SU-DHL-6 (cell line): Measurements from ENCODE around the gene PPP1R11.

Experiments used
- H2AFZ ChIP-seq: fragments of 200-600 bp; sonication (generic); 2 replicates; pipeline ENCODE4 v1.6.1; 2014; ENCODE audit warnings: low read depth, mild to moderate bottlenecking, moderate library complexity, mixed read lengths, antibody characterized with exemption, low read length; ENCODE audit not compliant: severe bottlenecking
- H3F3A ChIP-seq: fragments of 200-600 bp; shearing (Covaris generic); 2 replicates; pipeline ENCODE4 v1.6.0; 2016; ENCODE audit warnings: antibody characterized with exemption, mild to moderate bottlenecking; ENCODE audit not compliant: insufficient read depth
- H3K27ac ChIP-seq: fragments of 200-600 bp; sonication (generic); 2 replicates; pipeline ENCODE4 v1.5.1; 2016; ENCODE audit warnings: low read depth, mild to moderate bottlenecking, low read length, moderate library complexity, mixed read lengths
- H3K27me3 ChIP-seq: fragments of 200-600 bp; sonication (generic), shearing (Covaris generic); 2 replicates; pipeline ENCODE4 v1.6.0; 2014; ENCODE audit warnings: mild to moderate bottlenecking, low read length
- H3K36me3 ChIP-seq: fragments of 200-600 bp; sonication (generic); 2 replicates; pipeline ENCODE4 v1.6.1; 2014; ENCODE audit warnings: mild to moderate bottlenecking, low read length, mixed read lengths
- H3K4me2 ChIP-seq: fragments of 300-600, 200-600 bp; shearing (Covaris generic), sonication (generic); 2 replicates; pipeline ENCODE4 v1.6.0; 2014; ENCODE audit warnings: low read length, low read depth, mild to moderate bottlenecking; ENCODE audit not compliant: poor library complexity, severe bottlenecking
- H3K4me3 ChIP-seq: fragments of 200-600 bp; sonication (generic); 2 replicates; pipeline ENCODE4 v1.5.1; 2014; ENCODE audit warnings: antibody characterized with exemption, low read length, mild to moderate bottlenecking, mixed read lengths; ENCODE audit not compliant: insufficient read depth, poor library complexity, severe bottlenecking
- H3K79me2 ChIP-seq: fragments of 200-600 bp; sonication (generic); 2 replicates; pipeline ENCODE4 v1.6.1; 2014; ENCODE audit warnings: mild to moderate bottlenecking, low read length, moderate library complexity; ENCODE audit not compliant: insufficient read depth
- H3K9ac ChIP-seq: fragments of 200-600 bp; sonication (generic); 2 replicates; pipeline ENCODE4 v1.7.0; 2014; ENCODE audit warnings: mild to moderate bottlenecking, low read length
- H3K9me2 ChIP-seq: fragments of 200-600 bp; sonication (generic); replicated peaks from 2 replicates; pipeline ENCODE4 v1.6.1; 2014; ENCODE audit warnings: low read length; ENCODE audit not compliant: insufficient read depth
- H3K9me3 ChIP-seq: fragments of 200-600 bp; sonication (generic); 2 replicates; pipeline ENCODE4 v1.6.1; 2014; ENCODE audit warnings: low read length, mixed read lengths; ENCODE audit not compliant: insufficient read depth
- H4K20me1 ChIP-seq: fragments of 200-600 bp; sonication (generic); 2 replicates; pipeline ENCODE4 v1.6.1; 2014; ENCODE audit warnings: low read depth, mild to moderate bottlenecking, antibody characterized with exemption, low read length, moderate library complexity, mixed read lengths
- EZH2phosphoT487 ChIP-seq: fragments of 200-600 bp; sonication (generic), shearing (Covaris generic); conservative IDR thresholded peaks from 2 replicates; pipeline ENCODE4 v1.6.1; 2018; ENCODE audit warnings: mild to moderate bottlenecking, antibody characterized with exemption, low read length, moderate library complexity, mixed read lengths
- TF ChIP-seq, protein P1 (sequence below): fragments of 200-600 bp; sonication (generic); IDR thresholded peaks from one replicate; pipeline ENCODE4 v1.5.1; 2017; ENCODE audit warnings: antibody characterized with exemption, mild to moderate bottlenecking, low read length, moderate library complexity; ENCODE audit not compliant: insufficient read depth, poor library complexity, severe bottlenecking

The PPP1R11 gene

DNA sequence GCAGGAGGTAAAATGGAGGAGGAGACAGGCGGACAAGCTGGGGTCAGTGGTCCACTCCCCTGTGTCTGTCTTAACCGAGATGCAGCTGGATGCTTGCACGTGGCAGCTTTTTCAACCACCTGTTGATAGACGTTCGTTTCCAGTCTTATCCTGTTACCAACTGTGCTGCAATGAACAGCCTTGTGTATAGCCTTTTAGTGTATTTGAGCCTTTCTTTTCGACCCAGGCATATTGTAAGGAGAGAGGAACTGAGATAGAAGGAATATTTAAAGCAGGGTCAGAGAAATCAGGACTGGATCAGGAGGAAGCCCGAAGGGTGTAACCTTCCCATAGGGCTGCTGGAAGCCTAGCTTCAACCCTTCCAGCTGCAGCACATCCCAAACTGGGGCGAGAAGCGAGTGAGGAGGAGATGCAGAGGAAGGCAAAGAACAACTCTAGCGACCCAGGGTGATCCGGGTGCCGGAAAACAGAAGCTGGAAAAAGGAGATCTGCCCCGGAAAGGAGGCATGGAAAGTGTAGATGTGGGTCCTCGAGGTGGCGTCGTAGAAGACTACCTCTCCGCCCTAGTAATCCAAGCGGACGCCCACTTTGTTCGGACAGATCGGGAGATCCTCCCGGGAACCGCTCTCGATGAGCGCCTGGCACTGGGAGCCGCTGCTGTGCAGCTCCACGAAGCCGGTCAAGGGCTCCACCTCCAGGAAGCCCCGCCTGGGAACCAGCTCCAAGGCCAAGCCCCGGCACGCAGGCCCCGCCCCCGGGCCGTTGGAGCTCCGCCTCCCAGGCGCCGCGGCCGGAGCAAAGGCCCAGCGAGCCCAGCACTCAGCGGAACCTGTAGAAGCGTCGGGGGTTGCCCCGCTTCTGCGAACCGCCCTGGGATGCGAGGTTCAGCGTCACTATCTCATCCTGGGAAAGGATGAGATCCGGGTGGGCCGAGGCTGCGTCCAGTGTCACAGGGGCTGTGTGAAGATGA is 34.7 kb downstream of the PPP1R11 start:
- Histone ChIP-seq H3K9me2 (no peaks in the 10 kb centered on the region), H3K79me2 (no peaks in the 10 kb centered on the region), H3K27ac (no peak overlapping the region), H2AFZ (peak overlapping the region; percentile 83), H3K4me2 (peak overlapping the region; percentile 67), H3K27me3 (no peaks in the 10 kb centered on the region), H3K4me3 (peak overlapping the region; percentile 43), H3F3A (peaks cover 5% of the 10 kb centered on the region), H3K9ac (peak overlapping the region; percentile 46), H3K36me3 (no peaks in the 10 kb centered on the region), H3K9me3 (no peaks in the 10 kb centered on the region), H4K20me1 (no peaks in the 10 kb centered on the region)
- no peak for TF ChIP-seq EZH2phosphoT487
- TF ChIP-seq, protein P1, sequence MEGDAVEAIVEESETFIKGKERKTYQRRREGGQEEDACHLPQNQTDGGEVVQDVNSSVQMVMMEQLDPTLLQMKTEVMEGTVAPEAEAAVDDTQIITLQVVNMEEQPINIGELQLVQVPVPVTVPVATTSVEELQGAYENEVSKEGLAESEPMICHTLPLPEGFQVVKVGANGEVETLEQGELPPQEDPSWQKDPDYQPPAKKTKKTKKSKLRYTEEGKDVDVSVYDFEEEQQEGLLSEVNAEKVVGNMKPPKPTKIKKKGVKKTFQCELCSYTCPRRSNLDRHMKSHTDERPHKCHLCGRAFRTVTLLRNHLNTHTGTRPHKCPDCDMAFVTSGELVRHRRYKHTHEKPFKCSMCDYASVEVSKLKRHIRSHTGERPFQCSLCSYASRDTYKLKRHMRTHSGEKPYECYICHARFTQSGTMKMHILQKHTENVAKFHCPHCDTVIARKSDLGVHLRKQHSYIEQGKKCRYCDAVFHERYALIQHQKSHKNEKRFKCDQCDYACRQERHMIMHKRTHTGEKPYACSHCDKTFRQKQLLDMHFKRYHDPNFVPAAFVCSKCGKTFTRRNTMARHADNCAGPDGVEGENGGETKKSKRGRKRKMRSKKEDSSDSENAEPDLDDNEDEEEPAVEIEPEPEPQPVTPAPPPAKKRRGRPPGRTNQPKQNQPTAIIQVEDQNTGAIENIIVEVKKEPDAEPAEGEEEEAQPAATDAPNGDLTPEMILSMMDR, result no peak

DNA sequence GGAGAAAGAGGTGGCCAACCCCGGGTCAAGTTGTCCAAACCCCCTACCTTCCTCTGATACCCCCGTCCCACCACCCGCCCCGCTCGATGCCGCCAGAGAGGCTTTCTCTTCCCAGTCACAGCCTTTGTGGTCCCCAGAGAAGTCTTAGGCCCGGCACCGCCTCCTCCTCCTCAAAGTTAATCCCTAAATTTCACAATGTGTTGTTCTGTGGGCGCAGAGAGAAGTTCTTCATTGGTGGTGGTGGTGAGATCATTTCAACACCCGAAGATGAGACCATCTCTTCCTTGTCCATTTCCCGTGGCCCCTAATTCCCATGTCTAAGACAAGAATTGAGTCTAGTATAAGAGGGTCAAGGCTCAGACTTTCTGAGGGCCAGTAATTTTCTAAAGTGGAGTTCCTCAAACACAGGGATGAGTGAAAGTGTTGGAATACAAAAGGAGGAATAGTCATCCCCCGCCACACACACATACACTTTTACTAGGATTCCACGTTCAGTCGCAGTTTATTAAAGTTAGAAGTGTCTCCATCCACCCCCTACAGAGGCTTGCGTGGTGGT is 35.5 kb downstream of the PPP1R11 start:
- Histone ChIP-seq H3K4me2 (peak overlapping the region; percentile 67), H3K36me3 (no peaks in the 10 kb centered on the region), H3K27me3 (no peaks in the 10 kb centered on the region), H3K9me3 (no peaks in the 10 kb centered on the region), H3K9ac (peak overlapping the region; percentile 46; the same call in 1 of the 2 replicates), H3K4me3 (peak overlapping the region; percentile 43), H3K9me2 (no peaks in the 10 kb centered on the region), H4K20me1 (no peaks in the 10 kb centered on the region), H3F3A (peaks cover 5% of the 10 kb centered on the region), H3K27ac (no peak overlapping the region), H2AFZ (peak overlapping the region; percentile 83), H3K79me2 (no peaks in the 10 kb centered on the region)
- TF ChIP-seq, protein P1, result no peak
- no peak for TF ChIP-seq EZH2phosphoT487

DNA sequence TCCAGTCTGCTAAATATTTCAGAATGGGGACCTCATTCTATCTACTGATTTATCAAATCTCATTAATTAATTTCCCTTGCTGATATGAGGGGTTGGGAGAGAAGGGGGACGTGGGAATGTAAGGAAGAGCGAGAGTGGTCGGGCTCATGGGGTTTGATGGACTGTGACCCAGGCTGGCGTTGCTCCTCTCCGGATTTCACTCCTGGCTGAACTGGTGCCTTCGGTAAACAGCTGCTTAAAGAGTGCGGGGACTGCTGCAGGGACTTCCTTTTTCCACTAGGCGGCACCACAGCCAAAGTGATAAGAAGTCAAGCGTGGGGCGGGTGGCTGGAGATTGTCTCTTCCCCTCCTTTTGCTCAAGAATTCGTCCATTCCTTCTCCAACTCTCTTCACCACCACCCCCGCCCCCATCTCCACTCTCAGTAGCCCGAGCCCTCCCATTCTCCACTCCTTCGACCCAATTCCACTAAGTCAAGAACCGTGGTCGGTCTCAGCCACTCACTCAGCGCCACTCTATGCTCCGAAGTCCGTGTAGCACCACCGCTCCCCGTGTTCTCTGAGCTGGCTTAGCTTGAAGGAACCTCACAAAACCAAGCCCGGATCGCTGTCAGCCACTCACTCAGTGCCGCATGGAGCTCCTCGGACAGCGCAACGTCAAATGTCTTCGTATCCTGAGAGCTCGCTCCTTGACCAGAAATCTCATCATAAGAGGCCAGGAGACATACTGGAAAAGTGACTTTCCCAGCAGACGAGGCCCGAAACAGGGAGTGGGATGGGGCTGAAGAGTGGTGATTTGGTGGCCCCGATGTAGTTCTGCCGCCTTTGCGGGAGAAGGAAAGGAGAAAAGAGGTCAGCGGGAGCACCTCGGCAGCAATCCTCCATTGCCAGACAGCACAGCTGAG is 36.2 kb downstream of the PPP1R11 start:
- no peaks in the 10 kb centered on the region for H3K27me3 ChIP-seq
- H3K79me2 ChIP-seq, result no peaks in the 10 kb centered on the region
- peak overlapping the region; percentile 83 for H2AFZ ChIP-seq
- no peaks in the 10 kb centered on the region for H3K36me3 ChIP-seq
- H3K9me3 ChIP-seq, result no peaks in the 10 kb centered on the region
- H3K9me2 ChIP-seq, result no peaks in the 10 kb centered on the region
- peak overlapping the region; percentile 67 for H3K4me2 ChIP-seq
- peak overlapping the region; percentile 34 for H3K4me3 ChIP-seq
- H3K27ac ChIP-seq, result no peak overlapping the region
- H3F3A ChIP-seq, result peaks cover 5% of the 10 kb centered on the region
- peak overlapping the region; percentile 29 for H3K9ac ChIP-seq
- H4K20me1 ChIP-seq, result no peaks in the 10 kb centered on the region
- TF ChIP-seq EZH2phosphoT487, result no peak
- TF ChIP-seq, protein P1, result peak; percentile 99
